Muscle layer of colon (tissue), 2 donors: Measurements from ENCODE around the gene ARL6IP5.

Experiments used
- H3K27ac ChIP-seq: one replicate; pipeline ENCODE4 v1.7.0; 2013; ENCODE audit warnings: low read depth, mild to moderate bottlenecking, low read length, moderate library complexity
- H3K27me3 ChIP-seq, 2 donors: one replicate each; pipeline ENCODE4 v1.7.0; 2013; ENCODE audit warnings: low read length in 2 of 2, mild to moderate bottlenecking in 2 of 2; ENCODE audit not compliant: insufficient read depth in 2 of 2, control insufficient read depth in 1 of 2
- H3K36me3 ChIP-seq: one replicate; pipeline ENCODE4 v1.7.0; 2013; ENCODE audit warnings: mild to moderate bottlenecking, low read length; ENCODE audit not compliant: insufficient read depth
- H3K4me1 ChIP-seq: one replicate; pipeline ENCODE4 v1.7.0; 2013; ENCODE audit warnings: mild to moderate bottlenecking, low read length; ENCODE audit not compliant: insufficient read depth
- H3K4me3 ChIP-seq, 2 donors: one replicate each; pipeline ENCODE4 v1.7.0; 2013; ENCODE audit warnings: low read length in 2 of 2, low read depth in 1 of 2, mild to moderate bottlenecking in 1 of 2, moderate library complexity in 1 of 2
- H3K9ac ChIP-seq: one replicate; pipeline ENCODE4 v1.7.0; 2013; ENCODE audit warnings: low read length
- H3K9me3 ChIP-seq: one replicate; pipeline ENCODE4 v1.7.0; 2013; ENCODE audit warnings: mild to moderate bottlenecking, low read length
- donor health status: abdominal sarcoma.
- donor health status: Adenocarcinoma of cecum.

Gene ARL6IP5

DNA sequence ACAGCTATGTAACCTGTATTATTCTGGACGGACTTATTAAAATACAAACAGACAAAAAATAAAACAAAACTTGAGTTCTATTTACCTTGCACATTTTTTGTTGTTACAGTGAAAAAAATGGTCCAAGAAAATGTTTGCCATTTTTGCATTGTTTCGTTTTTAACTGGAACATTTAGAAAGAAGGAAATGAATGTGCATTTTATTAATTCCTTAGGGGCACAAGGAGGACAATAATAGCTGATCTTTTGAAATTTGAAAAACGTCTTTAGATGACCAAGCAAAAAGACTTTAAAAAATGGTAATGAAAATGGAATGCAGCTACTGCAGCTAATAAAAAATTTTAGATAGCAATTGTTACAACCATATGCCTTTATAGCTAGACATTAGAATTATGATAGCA lies 20.6 kb downstream of the ARL6IP5 start:
- H3K4me3 ChIP-seq = no peak overlapping the region
- H3K9ac ChIP-seq = no peak overlapping the region
- H3K36me3 ChIP-seq = peaks cover 30% of the 10 kb centered on the region
- no peak overlapping the region for H3K27ac ChIP-seq
- peaks cover 12% of the 10 kb centered on the region for H3K4me1 ChIP-seq
- H3K9me3 ChIP-seq = no peaks in the 10 kb centered on the region
- H3K27me3 ChIP-seq = no peaks in the 10 kb centered on the region

DNA sequence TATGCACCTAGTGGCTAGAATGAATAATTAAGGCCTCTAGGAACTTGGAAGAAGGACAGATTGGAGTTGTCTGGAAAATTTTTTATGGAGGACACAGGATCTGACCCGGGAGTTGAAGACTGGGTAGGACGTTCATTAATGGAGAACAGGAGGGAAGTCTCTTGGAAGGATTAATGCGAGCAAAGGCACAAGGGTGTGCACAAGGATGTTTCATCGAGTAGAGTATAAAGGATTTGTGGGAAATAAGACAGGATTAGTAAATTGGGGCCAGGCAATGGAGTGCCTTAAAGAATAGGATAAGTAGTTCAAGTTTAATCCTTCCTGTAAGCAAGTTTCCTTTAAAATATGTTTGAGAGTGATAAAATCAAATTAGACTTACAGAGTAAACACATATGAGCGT lies 23.1 kb downstream of the ARL6IP5 start:
- no peak overlapping the region for H3K27ac ChIP-seq
- H3K4me1 ChIP-seq = peaks cover 12% of the 10 kb centered on the region
- peaks cover 17% of the 10 kb centered on the region for H3K36me3 ChIP-seq
- H3K27me3 ChIP-seq = no peaks in the 10 kb centered on the region
- no peak overlapping the region for H3K9ac ChIP-seq
- H3K4me3 ChIP-seq = no peak overlapping the region
- no peaks in the 10 kb centered on the region for H3K9me3 ChIP-seq

DNA sequence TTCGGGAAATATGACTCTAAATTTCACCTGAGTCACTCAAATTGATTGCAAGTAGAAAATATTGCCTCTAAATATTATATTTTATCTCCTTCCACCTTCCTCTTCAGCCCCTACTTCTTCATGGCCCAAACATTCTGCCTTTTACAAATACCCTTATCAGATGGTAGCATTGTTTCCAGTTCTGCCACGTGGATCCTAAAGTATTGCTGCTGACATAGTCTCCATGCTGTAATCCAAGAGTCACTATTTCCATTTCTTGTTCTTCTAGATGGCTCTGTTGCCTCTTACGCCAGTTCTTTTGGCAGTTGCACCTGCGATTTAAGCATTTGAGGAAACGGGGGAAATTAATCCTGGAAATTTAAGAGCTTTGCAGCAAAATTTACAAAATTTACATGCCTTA lies 24.1 kb downstream of the ARL6IP5 start:
- Histone ChIP-seq H3K36me3 (peaks cover 7% of the 10 kb centered on the region), H3K27me3 (no peaks in the 10 kb centered on the region), H3K4me1 (peaks cover 12% of the 10 kb centered on the region)

DNA sequence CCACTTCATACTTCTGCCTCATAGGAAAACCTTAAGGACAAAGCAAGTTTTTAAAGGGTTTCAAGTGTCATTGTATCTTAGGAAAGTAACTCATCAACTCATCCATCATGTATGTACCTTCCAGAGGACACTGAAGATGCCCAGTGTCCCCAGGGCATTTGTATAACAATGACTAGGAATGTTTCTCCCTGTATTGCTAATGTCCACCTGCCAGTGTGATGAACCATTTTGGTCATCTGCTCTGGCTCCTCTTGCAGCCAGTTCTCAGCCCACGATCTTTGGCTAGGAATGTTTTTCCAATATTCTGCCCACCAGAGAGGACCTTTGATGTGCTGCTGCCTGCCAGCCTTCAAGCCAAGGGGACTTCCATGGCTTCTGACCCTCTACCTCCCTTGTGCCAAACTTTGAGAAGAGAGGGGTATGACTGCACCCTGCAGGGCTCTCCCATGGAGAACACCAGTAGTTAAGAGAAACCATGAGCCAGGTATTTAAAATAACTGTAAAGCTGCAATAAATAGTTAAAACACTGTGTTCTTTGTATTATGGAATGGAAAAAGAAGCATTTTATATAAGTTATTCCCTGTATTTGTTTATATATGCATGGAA lies 26.3 kb downstream of the ARL6IP5 start:
- Histone ChIP-seq H3K27ac (no peak overlapping the region), H3K36me3 (no peaks in the 10 kb centered on the region), H3K9ac (no peak overlapping the region), H3K27me3 (no peaks in the 10 kb centered on the region), H3K4me3 (no peak overlapping the region), H3K9me3 (no peaks in the 10 kb centered on the region), H3K4me1 (peaks cover 4% of the 10 kb centered on the region)

More for the DNA sequence above, 24.1 kb downstream of the ARL6IP5 start:
- Histone ChIP-seq H3K27ac (no peak overlapping the region), H3K4me3 (no peak overlapping the region), H3K9me3 (no peaks in the 10 kb centered on the region), H3K9ac (no peak overlapping the region)

DNA sequence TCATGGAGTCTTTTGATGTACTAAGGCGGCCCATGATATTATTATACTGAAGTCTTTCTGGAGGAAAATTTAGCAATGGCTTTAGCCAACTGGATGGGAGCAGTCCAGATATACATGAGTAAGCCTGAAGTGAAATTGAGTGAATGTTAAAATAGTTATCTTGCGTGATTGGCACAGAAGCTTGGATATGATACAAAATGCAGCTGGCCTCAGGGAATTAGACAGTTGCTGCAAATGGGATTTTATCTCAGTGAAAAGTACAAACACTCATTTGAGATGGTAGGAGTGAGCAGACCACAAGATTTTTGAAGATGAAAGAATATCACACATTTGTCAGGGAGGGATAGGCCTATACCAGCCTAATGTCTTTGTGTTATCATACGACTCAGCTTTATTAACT lies 28.8 kb downstream of the ARL6IP5 start:
- Histone ChIP-seq H3K27me3 (no peaks in the 10 kb centered on the region), H3K36me3 (no peaks in the 10 kb centered on the region), H3K9me3 (no peaks in the 10 kb centered on the region), H3K4me1 (no peaks in the 10 kb centered on the region), H3K9ac (no peak overlapping the region), H3K27ac (no peak overlapping the region), H3K4me3 (no peak overlapping the region)

DNA sequence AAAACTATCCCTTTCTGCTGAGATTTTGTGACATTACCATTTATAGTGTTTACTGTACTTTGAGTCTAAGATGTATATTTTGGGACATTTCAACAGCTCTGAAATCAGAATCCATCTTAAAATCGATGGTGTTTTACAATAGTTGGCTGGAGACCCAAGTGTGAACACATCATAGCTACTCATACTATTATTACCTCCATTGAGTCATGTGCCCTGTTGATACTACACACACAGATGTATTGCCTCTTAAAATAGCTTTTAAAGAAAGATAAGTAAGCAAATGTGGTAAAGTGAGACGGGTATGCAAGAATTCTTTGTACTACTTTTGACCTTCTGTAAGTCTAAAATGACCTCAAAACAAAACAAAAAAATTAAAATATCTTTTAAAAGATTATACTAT lies 31.0 kb downstream of the ARL6IP5 start:
- H3K9ac ChIP-seq = no peak overlapping the region
- no peaks in the 10 kb centered on the region for H3K36me3 ChIP-seq
- H3K27ac ChIP-seq = no peak overlapping the region
- H3K4me3 ChIP-seq = no peak overlapping the region
- no peaks in the 10 kb centered on the region for H3K9me3 ChIP-seq
- H3K27me3 ChIP-seq = no peaks in the 10 kb centered on the region
- no peaks in the 10 kb centered on the region for H3K4me1 ChIP-seq

DNA sequence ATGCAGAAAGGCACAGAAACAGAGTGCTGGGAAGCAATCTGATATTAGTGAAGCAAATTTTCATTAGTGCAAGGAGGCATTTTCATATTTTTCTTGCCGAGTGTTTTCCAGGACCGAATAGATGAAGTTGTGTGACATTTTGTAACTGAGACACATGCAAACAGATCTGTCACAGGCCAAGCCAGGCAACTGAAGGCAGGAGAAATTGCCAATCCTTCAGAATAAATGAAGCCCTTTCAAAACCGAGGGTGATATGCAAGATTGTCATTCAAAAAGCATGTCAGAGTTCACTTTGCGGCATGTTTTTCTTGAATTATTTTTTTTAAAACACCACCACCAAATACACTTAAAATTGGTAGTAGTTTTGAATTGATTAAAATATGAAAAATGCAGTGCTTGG lies 31.4 kb downstream of the ARL6IP5 start:
- Histone ChIP-seq H3K9me3 (no peaks in the 10 kb centered on the region), H3K4me1 (no peaks in the 10 kb centered on the region)

DNA sequence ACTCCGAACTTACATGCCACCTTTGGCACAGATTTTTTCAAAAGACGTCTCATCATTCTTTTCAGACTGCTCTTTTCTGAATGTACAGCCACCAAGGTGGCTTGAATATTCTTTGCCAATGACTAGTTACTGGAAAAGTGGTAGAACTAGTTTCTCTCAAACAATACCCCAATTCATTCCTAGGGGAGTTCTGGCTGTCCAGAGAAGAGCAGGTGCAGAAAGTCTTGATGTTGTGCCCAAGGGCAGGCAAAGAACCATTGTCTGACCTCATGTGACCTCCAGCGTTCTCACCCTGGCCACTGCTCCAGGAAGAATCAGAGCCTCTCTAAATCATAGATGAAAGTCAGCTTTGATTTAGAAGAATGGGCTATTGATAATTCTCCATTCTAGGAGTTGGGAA lies 32.2 kb downstream of the ARL6IP5 start:
- Histone ChIP-seq H3K27ac (no peak overlapping the region), H3K27me3 (no peaks in the 10 kb centered on the region), H3K36me3 (no peaks in the 10 kb centered on the region), H3K4me1 (no peaks in the 10 kb centered on the region), H3K9ac (no peak overlapping the region), H3K9me3 (no peaks in the 10 kb centered on the region), H3K4me3 (no peak overlapping the region)

More for the DNA sequence above, 31.4 kb downstream of the ARL6IP5 start:
- Histone ChIP-seq H3K27me3 (no peaks in the 10 kb centered on the region), H3K9ac (no peak overlapping the region), H3K27ac (no peak overlapping the region), H3K36me3 (no peaks in the 10 kb centered on the region), H3K4me3 (no peak overlapping the region)

DNA sequence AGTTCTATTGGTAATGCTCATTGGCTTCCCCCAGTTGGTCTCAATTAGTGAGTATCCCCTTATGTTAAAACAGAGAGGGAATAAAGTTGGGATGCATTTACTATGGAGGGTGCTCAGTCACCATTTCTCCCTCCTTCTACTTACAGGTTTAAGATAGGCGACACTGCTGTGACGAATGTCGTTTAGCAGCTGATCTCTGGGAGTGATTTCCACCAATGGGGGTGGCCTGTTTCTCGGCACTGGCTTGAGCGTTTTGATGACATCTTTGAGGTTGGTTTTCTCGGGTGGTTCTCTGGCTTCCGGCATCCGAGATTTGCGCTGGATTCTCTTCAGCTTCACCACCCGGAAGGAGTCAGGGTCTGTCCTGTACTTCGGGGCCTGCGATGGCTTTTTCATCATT lies 33.8 kb downstream of the ARL6IP5 start:
- H3K36me3 ChIP-seq = no peaks in the 10 kb centered on the region
- H3K27me3 ChIP-seq = no peaks in the 10 kb centered on the region
- no peak overlapping the region for H3K9ac ChIP-seq
- H3K9me3 ChIP-seq = no peaks in the 10 kb centered on the region
- H3K27ac ChIP-seq = no peak overlapping the region
- no peak overlapping the region for H3K4me3 ChIP-seq
- H3K4me1 ChIP-seq = no peaks in the 10 kb centered on the region

DNA sequence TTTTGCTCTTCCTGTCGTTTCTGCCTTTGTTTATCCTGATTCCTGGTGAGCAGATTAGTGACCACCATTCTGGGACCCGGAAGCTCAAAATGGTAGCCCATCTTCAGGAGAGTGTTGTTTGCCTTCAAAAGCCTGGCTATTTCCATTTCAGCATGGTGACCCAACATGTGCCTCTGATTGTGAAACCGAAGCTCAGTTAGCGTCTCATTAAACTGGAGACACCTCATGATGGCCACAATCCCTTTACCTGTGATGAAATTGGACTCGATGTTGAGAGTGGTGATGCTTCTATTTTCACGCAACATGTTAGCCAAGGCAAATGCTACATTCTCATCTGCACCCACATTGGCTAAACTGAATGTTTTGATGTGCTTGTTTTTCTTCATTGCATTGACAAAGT lies 34.4 kb downstream of the ARL6IP5 start:
- Histone ChIP-seq H3K4me3 (no peak overlapping the region), H3K36me3 (no peaks in the 10 kb centered on the region), H3K9me3 (no peaks in the 10 kb centered on the region), H3K27me3 (no peaks in the 10 kb centered on the region), H3K27ac (no peak overlapping the region), H3K4me1 (no peaks in the 10 kb centered on the region), H3K9ac (no peak overlapping the region)

DNA sequence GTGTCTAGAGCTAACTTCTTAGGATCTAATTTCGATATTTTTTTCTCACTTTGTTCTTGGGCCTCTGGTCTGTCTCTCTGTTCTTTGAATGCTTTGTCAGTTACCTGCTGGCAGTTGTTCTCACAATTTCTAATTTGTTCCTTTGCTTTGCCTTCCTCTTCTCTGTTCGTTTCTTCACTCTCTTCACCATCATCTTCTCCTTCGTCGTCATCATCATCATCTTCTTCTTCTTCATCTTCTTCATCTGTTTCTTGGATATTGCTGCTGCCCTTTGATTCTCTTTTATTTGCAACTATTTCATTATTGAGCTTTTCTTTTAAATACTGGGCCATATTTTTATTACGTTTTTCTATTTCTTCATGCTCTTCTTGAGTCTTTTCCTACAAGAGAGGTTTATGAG lies 34.9 kb downstream of the ARL6IP5 start:
- H3K27me3 ChIP-seq = no peaks in the 10 kb centered on the region
- H3K4me3 ChIP-seq = no peak overlapping the region
- H3K27ac ChIP-seq = no peak overlapping the region
- no peaks in the 10 kb centered on the region for H3K36me3 ChIP-seq
- no peaks in the 10 kb centered on the region for H3K9me3 ChIP-seq
- no peak overlapping the region for H3K9ac ChIP-seq
- no peaks in the 10 kb centered on the region for H3K4me1 ChIP-seq

DNA sequence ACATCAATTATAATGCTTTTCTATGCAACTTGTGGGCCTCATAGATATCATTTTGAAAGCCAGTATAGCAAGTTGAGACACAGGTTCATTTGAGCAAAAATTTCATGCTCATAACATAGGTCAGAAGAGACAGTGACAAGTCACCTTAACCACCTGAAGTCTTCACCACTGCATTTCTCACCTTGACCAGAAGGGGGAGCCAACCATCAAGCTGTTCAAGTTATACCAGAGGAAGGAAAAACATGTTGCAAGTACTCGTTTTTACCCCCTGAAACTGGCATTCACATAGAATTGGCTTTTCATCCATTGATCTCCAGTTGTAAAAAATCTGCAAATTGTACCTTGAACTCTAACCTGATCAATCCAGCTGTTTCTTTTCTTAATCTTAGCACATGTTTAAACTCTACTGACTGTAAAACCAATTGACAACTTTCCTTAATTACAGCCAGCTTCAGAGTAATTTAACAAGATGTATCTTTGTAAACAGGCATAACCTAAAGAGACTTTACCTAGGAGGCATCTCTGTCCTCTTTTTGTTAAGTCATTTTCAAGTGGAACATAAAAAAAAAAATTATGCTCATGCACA lies 36.2 kb downstream of the ARL6IP5 start:
- H3K4me3 ChIP-seq = no peak overlapping the region
- H3K36me3 ChIP-seq = no peaks in the 10 kb centered on the region
- H3K9me3 ChIP-seq = no peaks in the 10 kb centered on the region
- no peak overlapping the region for H3K27ac ChIP-seq
- H3K9ac ChIP-seq = no peak overlapping the region
- H3K27me3 ChIP-seq = no peaks in the 10 kb centered on the region
- no peaks in the 10 kb centered on the region for H3K4me1 ChIP-seq
